HepG2 (cell line): ENCODE data around the gene CDC42BPG. TPM values are rescaled to one million over a fixed set of nuclear protein-coding genes. Genes with fewer than 3 reads are reported as not detected.

ENCODE experiments used
- ATAC-seq: fragments of 200-7000 bp; cut with Tn5 transposase; 3 replicates; pipeline ENCODE4 v1.9.1; 2020; ENCODE audit warnings: mild to moderate bottlenecking, moderate library complexity
- BruUV-seq: library from RNA; stranded (reverse); fragments of 400-500 nt; replicated peaks from 2 replicates; lab custom pipeline; 2021; lab: Mats Ljungman, UMichigan
- CTCF ChIA-PET: fragments of 300-600 bp; formaldehyde crosslinking; extraction: SDS; loops from one replicate; lab custom pipeline; 2021; ENCODE audit warnings: low total read pairs, inconsistent platforms, low intra/inter-chr PET ratio; lab: Yijun Ruan, JAX
- POLR2A ChIA-PET: fragments of 350-600 bp; sonication (Branson Sonifier 250); formaldehyde crosslinking; loops from one replicate; lab custom pipeline; 2020; ENCODE audit warnings: antibody characterized with exemption, inconsistent platforms; lab: Yijun Ruan, JAX
- DNase-seq: peaks from one replicate; pipeline ENCODE4 v3.0.0-alpha.2; 2015; ENCODE audit warnings: low spot score
- FAIRE-seq: peaks from 3 replicates; lab custom pipeline; 2011; peaks lifted over from hg19 to GRCh38; lab: Jason Lieb, UNC
- H2AFZ ChIP-seq: one replicate; pipeline ENCODE4 v1.6.1; 2011; ENCODE audit warnings: low read length, inconsistent platforms
- H3K27ac ChIP-seq: fragments of 300-600 bp; 3 replicates; pipeline ENCODE4 v1.8.0; 2011; ENCODE audit warnings: mixed run types, mild to moderate bottlenecking, mixed read lengths, low read length, inconsistent platforms; ENCODE audit not compliant: insufficient read depth; ENCODE audit errors: extremely low read length
- H3K27me3 ChIP-seq, 2 experiments: fragments of 200-600 bp in 1 of 2; 2 replicates in 1 of 2; 3 replicates in 1 of 2; pipeline versions ENCODE4 v1.6.0 to v1.8.0; 2011; ENCODE audit warnings: low read length in 2 of 2, mild to moderate bottlenecking in 2 of 2, moderate library complexity in 2 of 2, inconsistent platforms in 1 of 2; ENCODE audit not compliant: insufficient read depth in 2 of 2, control insufficient read depth in 1 of 2
- H3K36me3 ChIP-seq, 2 experiments: fragments of 200-600 bp in 1 of 2; replicated peaks in 1 of 2; 2 replicates in 1 of 2; 3 replicates in 1 of 2; pipeline versions ENCODE4 v1.5.1 to v1.8.0; 2011; ENCODE audit warnings: low read length in 2 of 2, inconsistent platforms in 1 of 2; ENCODE audit not compliant: insufficient read depth in 2 of 2, control insufficient read depth in 1 of 2
- H3K4me1 ChIP-seq: 2 replicates; pipeline ENCODE4 v1.5.1; 2012; ENCODE audit warnings: low read length, inconsistent platforms; ENCODE audit not compliant: insufficient read depth
- H3K4me2 ChIP-seq: 2 replicates; pipeline ENCODE4 v1.6.0; 2011; ENCODE audit warnings: low read depth, low read length, inconsistent platforms
- H3K4me3 ChIP-seq, 3 experiments: fragments of 200-600 bp in 1 of 3; sonication (generic), shearing (Covaris generic) in 1 of 3; replicated peaks in 1 of 3; 2 replicates each; pipeline ENCODE4 v1.5.1; 2011 to 2016; ENCODE audit warnings: low read length in 3 of 3, inconsistent platforms in 2 of 3, low read depth in 2 of 3, mild to moderate bottlenecking in 2 of 3, control low read depth in 1 of 3, mixed read lengths in 1 of 3; ENCODE audit not compliant: insufficient read depth in 1 of 3
- H3K79me2 ChIP-seq: one replicate; pipeline ENCODE4 v1.6.1; 2011; ENCODE audit warnings: low read length, inconsistent platforms; ENCODE audit not compliant: insufficient read depth
- H3K9ac ChIP-seq: 2 replicates; pipeline ENCODE4 v1.6.0; 2011; ENCODE audit warnings: mild to moderate bottlenecking, low read depth, low read length, inconsistent platforms; ENCODE audit not compliant: insufficient read depth
- H3K9me3 ChIP-seq: 2 replicates; pipeline ENCODE4 v1.5.1; 2012; ENCODE audit warnings: mild to moderate bottlenecking, low read length
- H4K20me1 ChIP-seq: 2 replicates; pipeline ENCODE4 v1.6.0; 2011; ENCODE audit warnings: inconsistent platforms, mild to moderate bottlenecking, low read length, moderate library complexity; ENCODE audit not compliant: insufficient read depth
- CAMTA2 ChIP-seq: sonication (generic); formaldehyde crosslinking; IDR thresholded peaks from 2 replicates; pipeline ENCODE4 v1.4.0; 2020; ENCODE audit warnings: mild to moderate bottlenecking, missing genetic modification reagents, borderline replicate concordance
- GTF2F1 ChIP-seq: fragments of 150-350 bp; IDR thresholded peaks from 2 replicates; pipeline ENCODE4 v1.6.1; 2014; ENCODE audit warnings: low read length
- IKZF1 ChIP-seq: fragments of 450-650 bp; IDR thresholded peaks from 2 replicates; pipeline ENCODE4 v1.7.1; 2016
- RBM22 ChIP-seq: fragments of 200-400 bp; formaldehyde crosslinking; optimal IDR thresholded peaks from 2 replicates; pipeline ENCODE3; 2017; ENCODE audit warnings: mild to moderate bottlenecking, low read length, moderate library complexity
- ZFP82 ChIP-seq: sonication (generic); formaldehyde crosslinking; IDR thresholded peaks from 2 replicates; pipeline ENCODE4 v1.5.1; 2020; ENCODE audit warnings: mild to moderate bottlenecking, missing genetic modification reagents, borderline replicate concordance
- ZFY ChIP-seq: sonication (generic); formaldehyde crosslinking; IDR thresholded peaks from 2 replicates; pipeline ENCODE4 v1.4.0; 2020; ENCODE audit warnings: missing genetic modification reagents
- WGBS: methylation state at CpG from one replicate; pipeline ENCODE4 v1.1.6; 2017; ENCODE audit warnings: low lambda C conversion rate; 5-methylcytosine and 5-hydroxymethylcytosine counted together
- in situ Hi-C: cut with HindIII; loops from 2 replicates; pipeline ENCODE4 v1.10.0; 2017; ENCODE audit warnings: low pct_unique_long_range_greater_than_20kb; ENCODE audit not compliant: extremely low pct_ligation_motif_present
- intact Hi-C: fragments of 100-400 bp; cut with micrococcal nuclease; formaldehyde crosslinking; loops from one replicate; pipeline ENCODE4 v1.10.0; 2022; ENCODE audit not compliant: unreplicated experiment
- polyA plus RNA-seq, 8 experiments: library from polyadenylated mRNA; depleted of rRNA in 3 of 8; stranded (reverse) in 7 of 8; unstranded in 1 of 8; fragments of >200 nt; fragmentation: Illumina TruSeq in 4 of 8; extraction: Trizol in 4 of 8; gene quantifications; 2 replicates each; pipeline versions ENCODE4 v1.2.1 to v1.2.3, GENCODE V29; 2011 to 2016; ENCODE audit warnings: low read depth in 4 of 8, missing spikeins in 1 of 8, mixed read lengths in 1 of 8; ENCODE audit not compliant: insufficient read depth in 1 of 8
- total RNA-seq, 5 experiments: library from RNA; depleted of rRNA; stranded (reverse); fragments of >200 nt; fragmentation: Illumina TruSeq; extraction: Trizol; gene quantifications; 2 replicates each; pipeline ENCODE4 v1.2.3, GENCODE V29; 2016; ENCODE audit warnings: low read depth in 1 of 5
- TF ChIP-seq, protein P1 (sequence below): IDR thresholded peaks from 2 replicates; pipeline ENCODE4 v1.6.1; 2012; ENCODE audit warnings: low read length, improper control_type of control experiment
- TF ChIP-seq, protein P2 (sequence below): sonication (generic); formaldehyde crosslinking; IDR thresholded peaks from 2 replicates; pipeline ENCODE4 v1.5.0; 2020; ENCODE audit warnings: missing genetic modification reagents

Gene CDC42BPG
- total and polyA plus RNA-seq, 2 of the 13 experiments (the other 11 are each of a cell fraction or from before 2014, with no cell fraction given): 0.55 to 1.4 TPM

DNA sequence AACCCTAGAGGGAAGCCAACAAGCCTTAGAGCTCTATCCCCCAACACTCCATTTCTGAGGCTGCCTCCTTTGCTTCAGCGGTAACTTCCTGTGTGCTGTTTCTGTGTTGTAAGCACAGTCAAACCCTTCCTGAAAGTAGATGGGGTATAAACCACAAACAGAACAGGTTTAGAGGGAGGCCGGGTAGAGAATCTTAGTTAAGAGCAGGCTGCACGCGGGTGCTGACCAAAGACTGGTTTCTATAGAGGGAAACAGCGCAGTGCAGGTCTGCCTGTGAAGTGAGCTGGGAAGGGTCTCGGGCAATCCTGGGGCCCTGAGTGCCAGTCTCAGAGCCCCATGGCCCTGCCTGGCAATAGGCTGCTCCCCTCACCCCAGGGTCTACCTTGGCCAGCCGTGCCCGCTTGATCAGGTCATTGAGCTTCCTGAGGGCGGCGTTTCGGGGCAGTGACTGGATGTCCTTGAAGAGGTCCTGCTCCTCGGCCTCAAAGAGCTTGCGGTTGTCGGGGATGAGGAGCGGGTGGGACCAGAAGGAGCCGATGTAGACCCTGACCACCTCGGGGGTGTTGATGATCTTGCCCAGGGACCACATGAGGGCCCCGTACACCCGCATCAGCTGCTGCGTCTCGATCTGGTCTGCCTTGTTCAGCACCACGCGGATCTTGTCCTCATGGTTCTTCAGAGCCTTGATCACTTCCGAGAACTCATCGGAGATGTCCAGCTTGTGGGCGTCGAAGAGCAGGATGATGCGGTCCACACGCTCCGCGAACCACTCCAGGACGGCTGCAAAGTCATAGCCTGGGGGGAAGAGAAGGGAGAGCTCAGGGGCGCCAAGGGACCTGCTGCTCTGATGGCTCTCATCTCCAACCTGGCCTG lies 15.3 kb upstream of the CDC42BPG start (continued):
- TF ChIP-seq ZFY (CRISPR knock-in tag) (no peak), IKZF1 (no peak), CAMTA2 (no peak)
- TF ChIP-seq, protein P1, sequence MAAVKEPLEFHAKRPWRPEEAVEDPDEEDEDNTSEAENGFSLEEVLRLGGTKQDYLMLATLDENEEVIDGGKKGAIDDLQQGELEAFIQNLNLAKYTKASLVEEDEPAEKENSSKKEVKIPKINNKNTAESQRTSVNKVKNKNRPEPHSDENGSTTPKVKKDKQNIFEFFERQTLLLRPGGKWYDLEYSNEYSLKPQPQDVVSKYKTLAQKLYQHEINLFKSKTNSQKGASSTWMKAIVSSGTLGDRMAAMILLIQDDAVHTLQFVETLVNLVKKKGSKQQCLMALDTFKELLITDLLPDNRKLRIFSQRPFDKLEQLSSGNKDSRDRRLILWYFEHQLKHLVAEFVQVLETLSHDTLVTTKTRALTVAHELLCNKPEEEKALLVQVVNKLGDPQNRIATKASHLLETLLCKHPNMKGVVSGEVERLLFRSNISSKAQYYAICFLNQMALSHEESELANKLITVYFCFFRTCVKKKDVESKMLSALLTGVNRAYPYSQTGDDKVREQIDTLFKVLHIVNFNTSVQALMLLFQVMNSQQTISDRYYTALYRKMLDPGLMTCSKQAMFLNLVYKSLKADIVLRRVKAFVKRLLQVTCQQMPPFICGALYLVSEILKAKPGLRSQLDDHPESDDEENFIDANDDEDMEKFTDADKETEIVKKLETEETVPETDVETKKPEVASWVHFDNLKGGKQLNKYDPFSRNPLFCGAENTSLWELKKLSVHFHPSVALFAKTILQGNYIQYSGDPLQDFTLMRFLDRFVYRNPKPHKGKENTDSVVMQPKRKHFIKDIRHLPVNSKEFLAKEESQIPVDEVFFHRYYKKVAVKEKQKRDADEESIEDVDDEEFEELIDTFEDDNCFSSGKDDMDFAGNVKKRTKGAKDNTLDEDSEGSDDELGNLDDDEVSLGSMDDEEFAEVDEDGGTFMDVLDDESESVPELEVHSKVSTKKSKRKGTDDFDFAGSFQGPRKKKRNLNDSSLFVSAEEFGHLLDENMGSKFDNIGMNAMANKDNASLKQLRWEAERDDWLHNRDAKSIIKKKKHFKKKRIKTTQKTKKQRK: no peak

DNA sequence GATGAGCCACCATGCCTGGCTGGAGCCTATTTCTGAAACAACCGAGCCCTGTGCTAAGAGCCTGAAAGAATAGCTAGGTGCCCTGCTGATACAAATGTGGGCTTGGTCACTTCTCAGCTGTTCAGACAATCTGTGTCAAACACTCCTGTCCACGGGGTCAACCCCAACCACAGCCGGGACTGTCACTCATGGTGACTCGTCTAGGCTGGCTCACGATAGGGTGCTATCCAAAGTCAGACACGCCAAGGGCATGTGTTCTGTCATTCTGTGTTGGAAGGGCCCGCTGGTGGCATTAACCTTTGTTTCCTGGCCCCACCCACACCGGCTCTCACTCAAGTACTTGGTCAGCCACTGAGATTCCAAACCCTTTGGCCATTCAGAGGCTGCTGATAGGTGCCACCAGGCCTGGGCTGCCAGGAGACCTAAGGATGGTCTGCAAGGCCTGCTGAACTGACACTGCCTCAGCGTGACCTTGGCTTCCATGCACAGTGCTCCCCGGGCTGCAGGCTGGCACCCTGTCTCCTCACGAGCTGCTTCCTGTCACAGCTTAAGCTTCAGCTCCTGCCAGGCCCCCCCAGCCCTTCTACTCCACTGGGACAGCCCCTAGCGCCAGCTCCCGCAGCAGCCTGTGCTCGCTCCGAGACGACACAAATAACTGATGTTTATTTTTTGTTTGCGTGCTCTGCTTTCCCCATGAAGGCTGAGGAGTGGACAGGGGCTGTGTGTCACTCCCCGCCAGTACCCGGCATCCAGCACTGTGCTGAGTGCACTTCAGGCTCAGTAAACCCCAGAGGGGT lies 14.2 kb upstream of the CDC42BPG start:
- Histone ChIP-seq H3K79me2 (peaks cover 7% of the 10 kb centered on the region), H3K27me3 (no peaks in the 10 kb centered on the region), H4K20me1 (no peaks in the 10 kb centered on the region), H3K9ac (no peak overlapping the region), H3K9me3 (no peaks in the 10 kb centered on the region), H3K36me3 (peaks cover 13 to 30% of the 10 kb centered on the region in 2 experiments; a peak in 4 of 5 replicates), H3K4me2 (no peak overlapping the region), H3K4me1 (peaks cover 55% of the 10 kb centered on the region), H2AFZ (no peak overlapping the region), H3K4me3 (no peak overlapping the region), H3K27ac (no peak overlapping the region)
- ATAC-seq (no peak), DNase-seq (no peak), FAIRE-seq (no peak)
- CTCF ChIA-PET: no interaction called here
- TF ChIP-seq ZFP82 (CRISPR knock-in tag) (no peak), RBM22 (no peak), GTF2F1 (no peak)
- TF ChIP-seq, protein P2, sequence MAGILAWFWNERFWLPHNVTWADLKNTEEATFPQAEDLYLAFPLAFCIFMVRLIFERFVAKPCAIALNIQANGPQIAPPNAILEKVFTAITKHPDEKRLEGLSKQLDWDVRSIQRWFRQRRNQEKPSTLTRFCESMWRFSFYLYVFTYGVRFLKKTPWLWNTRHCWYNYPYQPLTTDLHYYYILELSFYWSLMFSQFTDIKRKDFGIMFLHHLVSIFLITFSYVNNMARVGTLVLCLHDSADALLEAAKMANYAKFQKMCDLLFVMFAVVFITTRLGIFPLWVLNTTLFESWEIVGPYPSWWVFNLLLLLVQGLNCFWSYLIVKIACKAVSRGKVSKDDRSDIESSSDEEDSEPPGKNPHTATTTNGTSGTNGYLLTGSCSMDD (CRISPR knock-in tag): no peak
- POLR2A ChIA-PET: no interaction called here
- no TSS peak for BruUV-seq
- 99% methylated on average over 9 of the region's 19 CpGs for WGBS
- in situ Hi-C loops (no loop called here), intact Hi-C loops (no loop called here)
